NOMO-1 (cell line): ENCODE data around the gene RRP1.
"Not testable (repeated sequence)": the region's sequence is repeated elsewhere in the genome, so short reads cannot be mapped to it uniquely, and the experiment has no call there.

Experiments
- DNase-seq, 2 experiments: peaks; one replicate each; lab custom pipeline; 2025; ENCODE audit not compliant: unreplicated experiment in 2 of 2; lab: John Stamatoyannopoulos, UW

The RRP1 gene

GRCh38 chr21:43814215-43815106, 25.1 kb downstream of the RRP1 start:
- no peak for DNase-seq

GRCh38 chr21:43815107-43815613, 25.8 kb downstream of the RRP1 start:
- no peak for DNase-seq

GRCh38 chr21:43815991-43816390, 26.6 kb downstream of the RRP1 start:
- DNase-seq: no peak

GRCh38 chr21:43816611-43817071, 27.3 kb downstream of the RRP1 start:
- no peak for DNase-seq

GRCh38 chr21:43817157-43818086, 28.0 kb downstream of the RRP1 start:
- DNase-seq: peak in 1 of 2 experiments; percentile 21

- DNase-seq: peak; percentile 75 to 86
Measured at GRCh38 chr21:43818685-43819084, 29.3 kb downstream of the RRP1 start.

- DNase-seq: no peak
Measured at GRCh38 chr21:43819511-43820405, 30.4 kb downstream of the RRP1 start.

- no peak for DNase-seq
Measured at GRCh38 chr21:43820466-43820865, 31.1 kb downstream of the RRP1 start.

- not testable (repeated sequence) for DNase-seq
Measured at GRCh38 chr21:43822166-43822565, 32.8 kb downstream of the RRP1 start.

GRCh38 chr21:43822741-43823140, 33.4 kb downstream of the RRP1 start:
- DNase-seq: not testable (repeated sequence)

- no peak for DNase-seq
Measured at GRCh38 chr21:43824333-43825241, 35.2 kb downstream of the RRP1 start.

GRCh38 chr21:43825242-43825935, 36.0 kb downstream of the RRP1 start:
- DNase-seq: no peak

GRCh38 chr21:43825936-43826622, 36.7 kb downstream of the RRP1 start:
- DNase-seq: no peak

- DNase-seq: no peak
Measured at GRCh38 chr21:43826623-43826974, 37.2 kb downstream of the RRP1 start.

- DNase-seq: no peak
Measured at GRCh38 chr21:43827015-43827611, 37.7 kb downstream of the RRP1 start.

GRCh38 chr21:43829161-43829560, 39.8 kb downstream of the RRP1 start:
- no peak for DNase-seq

GRCh38 chr21:43829575-43830119, 40.3 kb downstream of the RRP1 start:
- peak; percentile 44 to 45 for DNase-seq
